ENCODE results near the gene ZDBF2. TPM values are rescaled to one million over a fixed set of nuclear protein-coding genes. Genes with fewer than 3 reads are reported as not detected.
A peak's percentile ranks its signal among the peaks of the same experiment; 100 is the strongest.

Gene ZDBF2
- total RNA-seq, 1 donor from 2014 or later = 8.3 TPM

DNA sequence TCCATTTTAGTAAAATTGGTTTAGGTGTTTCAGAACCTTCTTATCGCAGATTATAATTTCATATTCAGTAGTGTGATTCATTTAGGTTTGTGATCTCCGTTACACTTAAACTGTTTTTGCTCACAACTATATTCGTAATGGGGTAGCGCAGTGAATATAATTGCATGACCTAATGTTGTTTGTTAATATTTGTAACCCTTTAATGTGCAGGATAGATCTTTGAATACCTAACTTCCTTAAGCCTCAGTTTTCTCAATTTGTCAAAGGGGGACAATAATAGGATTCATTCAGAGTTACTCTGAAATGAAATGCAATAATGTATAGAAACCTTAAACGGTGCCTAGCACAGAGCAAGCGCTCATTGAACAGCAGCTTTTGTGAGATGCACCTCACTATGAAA lies 558 bp upstream of the ZDBF2 start:
- Histone ChIP-seq H3K27ac (replicated peaks) (no peak overlapping the region), H3K9me3 (replicated peaks) (no peaks in the 10 kb centered on the region), H3K27me3 (ENCODE audit: low read depth) (peaks cover 100% of the 10 kb centered on the region), H3K4me3 (peak overlapping the region; percentile 77), H3K4me1 (peaks cover 23% of the 10 kb centered on the region), H3K36me3 (no peaks in the 10 kb centered on the region)
- intact Hi-C loops (cut with micrococcal nuclease) = no loop called here
- TF ChIP-seq, protein P1, sequence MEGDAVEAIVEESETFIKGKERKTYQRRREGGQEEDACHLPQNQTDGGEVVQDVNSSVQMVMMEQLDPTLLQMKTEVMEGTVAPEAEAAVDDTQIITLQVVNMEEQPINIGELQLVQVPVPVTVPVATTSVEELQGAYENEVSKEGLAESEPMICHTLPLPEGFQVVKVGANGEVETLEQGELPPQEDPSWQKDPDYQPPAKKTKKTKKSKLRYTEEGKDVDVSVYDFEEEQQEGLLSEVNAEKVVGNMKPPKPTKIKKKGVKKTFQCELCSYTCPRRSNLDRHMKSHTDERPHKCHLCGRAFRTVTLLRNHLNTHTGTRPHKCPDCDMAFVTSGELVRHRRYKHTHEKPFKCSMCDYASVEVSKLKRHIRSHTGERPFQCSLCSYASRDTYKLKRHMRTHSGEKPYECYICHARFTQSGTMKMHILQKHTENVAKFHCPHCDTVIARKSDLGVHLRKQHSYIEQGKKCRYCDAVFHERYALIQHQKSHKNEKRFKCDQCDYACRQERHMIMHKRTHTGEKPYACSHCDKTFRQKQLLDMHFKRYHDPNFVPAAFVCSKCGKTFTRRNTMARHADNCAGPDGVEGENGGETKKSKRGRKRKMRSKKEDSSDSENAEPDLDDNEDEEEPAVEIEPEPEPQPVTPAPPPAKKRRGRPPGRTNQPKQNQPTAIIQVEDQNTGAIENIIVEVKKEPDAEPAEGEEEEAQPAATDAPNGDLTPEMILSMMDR (IDR thresholded peaks at IDR 0.05; ENCODE audit: borderline replicate concordance) = no peak
- DNase-seq = no peak

DNA sequence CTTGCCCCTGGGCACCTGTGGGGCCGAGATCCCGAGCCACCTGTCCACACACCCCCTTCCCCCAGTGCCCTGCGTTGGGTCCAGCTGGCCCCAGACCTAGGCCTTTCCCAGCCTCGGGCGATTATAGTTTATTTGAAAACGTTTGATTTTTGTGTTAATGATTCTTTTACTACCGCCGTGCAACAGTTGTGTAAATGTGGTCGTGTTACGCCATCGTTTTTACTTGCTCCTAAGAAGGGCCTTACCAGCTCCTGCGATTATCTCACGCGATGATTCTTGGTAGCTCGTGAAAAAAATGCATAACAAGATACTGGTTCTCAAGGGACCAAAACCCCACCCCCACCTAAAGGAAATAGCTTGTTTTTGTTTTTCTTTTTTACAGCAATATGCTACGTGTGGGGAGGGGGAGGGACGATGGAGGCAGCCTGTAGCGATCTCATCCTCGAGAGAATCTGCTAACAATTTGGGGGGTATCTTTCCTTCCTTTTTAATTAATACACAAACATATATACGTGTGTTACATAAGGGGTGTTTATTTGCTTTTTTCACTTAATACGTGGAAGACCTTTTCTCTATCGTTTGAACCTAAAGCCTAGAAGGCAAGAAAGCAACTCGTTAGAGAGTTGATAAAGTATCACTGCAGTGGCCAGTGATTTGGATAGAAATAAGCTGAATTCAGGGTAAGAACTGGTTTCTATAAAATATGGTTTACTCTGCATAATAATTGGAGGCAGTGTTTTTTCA lies 1.0 kb downstream of the ZDBF2 start:
- Histone ChIP-seq H3K27ac (replicated peaks) (peak overlapping the region; percentile 74), H3K36me3 (no peaks in the 10 kb centered on the region), H3K27me3 (ENCODE audit: low read depth) (peaks cover 100% of the 10 kb centered on the region), H3K9me3 (replicated peaks) (no peaks in the 10 kb centered on the region), H3K4me3 (peak overlapping the region; percentile 77), H3K4me1 (peaks cover 23% of the 10 kb centered on the region)
- intact Hi-C loops (cut with micrococcal nuclease) = no loop called here
- TF ChIP-seq, protein P1 (IDR thresholded peaks at IDR 0.05; ENCODE audit: borderline replicate concordance) = no peak
- no peak for DNase-seq

DNA sequence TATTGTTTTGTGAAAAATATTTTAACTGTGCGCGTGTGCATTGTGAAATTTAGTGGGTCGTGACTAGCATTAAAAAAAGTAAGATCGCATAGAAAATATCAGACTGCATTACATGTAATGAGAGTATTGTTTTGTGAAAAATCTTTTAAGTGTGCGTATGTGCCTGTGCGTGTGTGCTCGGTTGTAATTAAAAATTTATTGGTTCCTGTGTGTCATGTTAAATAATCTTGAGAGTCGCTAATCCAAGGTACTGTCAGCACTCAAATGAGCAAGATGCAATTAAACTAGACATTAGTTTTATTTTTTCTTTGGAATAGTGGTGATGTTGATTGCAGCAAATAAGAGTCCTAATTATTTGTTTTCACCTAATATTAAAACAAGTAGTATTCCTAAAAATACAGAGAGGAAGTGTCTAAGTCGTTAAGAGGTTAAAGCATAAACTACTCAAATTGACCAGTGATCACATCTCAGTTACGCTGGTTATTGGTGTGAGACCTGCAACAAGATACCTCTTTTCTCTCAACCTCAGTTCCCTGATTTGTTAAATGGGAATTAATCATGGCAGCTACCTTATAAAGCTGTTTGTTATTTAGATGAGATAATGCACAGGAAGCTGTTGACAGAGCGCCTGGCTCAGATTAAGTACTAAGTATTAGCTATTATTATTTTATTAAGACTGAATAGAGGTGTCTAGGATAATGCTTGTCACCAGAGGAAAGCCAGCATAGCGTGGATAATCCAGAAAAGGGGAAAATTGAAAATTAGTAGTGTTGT lies 1.9 kb downstream of the ZDBF2 start:
- peak overlapping the region; percentile 77 for H3K4me3 ChIP-seq
- H3K27ac ChIP-seq (replicated peaks) = no peak overlapping the region
- no peaks in the 10 kb centered on the region for H3K9me3 ChIP-seq (replicated peaks)
- TF ChIP-seq, protein P1 (IDR thresholded peaks at IDR 0.05; ENCODE audit: borderline replicate concordance) = no peak
- intact Hi-C loops (cut with micrococcal nuclease) = no loop called here
- no peaks in the 10 kb centered on the region for H3K36me3 ChIP-seq
- peaks cover 23% of the 10 kb centered on the region for H3K4me1 ChIP-seq
- peaks cover 98% of the 10 kb centered on the region for H3K27me3 ChIP-seq (ENCODE audit: low read depth)
- DNase-seq = no peak

DNA sequence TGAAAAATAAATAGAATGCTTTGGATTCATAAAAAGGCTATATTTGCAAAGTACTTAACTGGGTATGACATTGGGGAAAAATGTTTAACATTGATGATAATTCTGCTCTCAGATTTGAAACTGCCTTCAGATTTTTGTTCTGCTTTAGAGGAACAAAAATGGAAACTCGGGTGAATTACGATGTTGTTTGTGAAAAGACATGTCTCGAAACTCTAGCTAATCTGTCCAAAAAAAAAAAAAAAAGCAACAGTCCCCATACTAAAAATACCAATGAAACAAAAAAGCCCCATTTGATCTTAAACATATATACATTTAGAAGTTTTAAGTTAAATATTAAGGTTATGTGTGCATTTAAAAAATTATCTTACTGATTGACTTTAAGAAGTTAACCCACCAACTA lies 3.0 kb downstream of the ZDBF2 start:
- H3K4me1 ChIP-seq = peaks cover 23% of the 10 kb centered on the region
- H3K4me3 ChIP-seq = no peak overlapping the region
- intact Hi-C loops (cut with micrococcal nuclease) = no loop called here
- H3K36me3 ChIP-seq = no peaks in the 10 kb centered on the region
- TF ChIP-seq, protein P1 (IDR thresholded peaks at IDR 0.05; ENCODE audit: borderline replicate concordance) = no peak
- H3K27me3 ChIP-seq (ENCODE audit: low read depth) = peaks cover 91% of the 10 kb centered on the region
- H3K27ac ChIP-seq (replicated peaks) = no peak overlapping the region
- no peaks in the 10 kb centered on the region for H3K9me3 ChIP-seq (replicated peaks)
- no peak for DNase-seq

DNA sequence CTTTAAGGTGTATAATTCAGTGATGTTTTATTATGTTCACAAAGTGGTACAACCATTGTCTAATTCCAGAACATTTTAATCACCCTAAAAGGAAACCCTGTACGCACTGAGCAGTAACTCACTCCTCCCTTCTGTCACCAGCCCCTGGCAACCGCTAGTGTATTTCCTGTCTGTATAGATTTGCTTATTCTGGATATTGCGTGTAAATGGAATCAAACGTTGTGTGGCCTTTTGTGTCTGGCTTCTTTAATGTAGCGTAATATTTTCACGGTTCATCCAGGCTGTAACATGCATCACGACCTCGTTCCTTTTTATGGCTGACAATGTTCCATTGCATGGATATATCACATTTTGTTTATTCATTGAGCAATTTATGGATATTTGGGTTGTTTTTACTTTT lies 8.3 kb downstream of the ZDBF2 start:
- intact Hi-C loops (cut with micrococcal nuclease) = no loop called here
- no peak overlapping the region for H3K27ac ChIP-seq (replicated peaks)
- TF ChIP-seq, protein P1 (IDR thresholded peaks at IDR 0.05; ENCODE audit: borderline replicate concordance) = no peak
- no peak overlapping the region for H3K4me3 ChIP-seq
- H3K9me3 ChIP-seq (replicated peaks) = peaks cover 15% of the 10 kb centered on the region
- H3K36me3 ChIP-seq = peaks cover 17% of the 10 kb centered on the region
- H3K4me1 ChIP-seq = no peaks in the 10 kb centered on the region
- peaks cover 39% of the 10 kb centered on the region for H3K27me3 ChIP-seq (ENCODE audit: low read depth)
- DNase-seq = no peak
